HG03432 (cell line): ENCODE measurements around the gene BRCA2.
"Not testable (repeated sequence)": the region's sequence is repeated elsewhere in the genome, so short reads cannot be mapped to it uniquely, and the experiment has no call there.

Experiments
- ATAC-seq: cut with Tn5 transposase; IDR thresholded peaks from one replicate; pipeline ENCODE4 v1.9.1; 2021; ENCODE audit warnings: mild to moderate bottlenecking, moderate library complexity; ENCODE audit not compliant: unreplicated experiment

BRCA2 gene

GRCh38 chr13:32309312-32310133 lies 5.8 kb upstream of the BRCA2 start:
- ATAC-seq, result peak; percentile 24

GRCh38 chr13:32310134-32310706 lies 5.1 kb upstream of the BRCA2 start:
- peak; percentile 63 for ATAC-seq

GRCh38 chr13:32311188-32311897 lies 4.0 kb upstream of the BRCA2 start:
- ATAC-seq, result no peak

GRCh38 chr13:32314271-32315237 lies 754 bp upstream of the BRCA2 start:
- ATAC-seq, result peak; percentile 26

GRCh38 chr13:32316028-32316339 lies 676 bp downstream of the BRCA2 start:
- peak; percentile 49 for ATAC-seq

GRCh38 chr13:32316501-32316900 lies 1.2 kb downstream of the BRCA2 start:
- no peak for ATAC-seq

GRCh38 chr13:32317716-32318465 lies 2.6 kb downstream of the BRCA2 start:
- ATAC-seq, result no peak

GRCh38 chr13:32320528-32320927 lies 5.2 kb downstream of the BRCA2 start:
- ATAC-seq, result no peak

- no peak for ATAC-seq
Observed at GRCh38 chr13:32323912-32324311, 8.6 kb downstream of the BRCA2 start.

GRCh38 chr13:32330441-32330840 lies 15.1 kb downstream of the BRCA2 start:
- no peak for ATAC-seq

GRCh38 chr13:32334671-32335070 lies 19.4 kb downstream of the BRCA2 start:
- no peak for ATAC-seq

- no peak for ATAC-seq
Observed at GRCh38 chr13:32340914-32341313, 25.6 kb downstream of the BRCA2 start.

- no peak for ATAC-seq
Observed at GRCh38 chr13:32347651-32348050, 32.3 kb downstream of the BRCA2 start.

GRCh38 chr13:32350839-32351441 lies 35.6 kb downstream of the BRCA2 start:
- ATAC-seq, result not testable (repeated sequence)

GRCh38 chr13:32354040-32354439 lies 38.7 kb downstream of the BRCA2 start:
- ATAC-seq, result no peak

GRCh38 chr13:32355935-32356334 lies 40.6 kb downstream of the BRCA2 start:
- not testable (repeated sequence) for ATAC-seq

GRCh38 chr13:32362574-32362973 lies 47.3 kb downstream of the BRCA2 start:
- ATAC-seq, result no peak

- ATAC-seq, result no peak
Observed at GRCh38 chr13:32370805-32371204, 55.5 kb downstream of the BRCA2 start.

GRCh38 chr13:32376642-32377415 lies 61.5 kb downstream of the BRCA2 start:
- no peak for ATAC-seq
